Inflammatory macrophage treated with lipopolysaccharide for 4 hours (primary cell): Measurements from ENCODE around the gene PSMC1.
"Not testable (repeated sequence)": the region's sequence is repeated elsewhere in the genome, so short reads cannot be mapped to it uniquely, and the experiment has no call there.

Experiments used
- DNase-seq: peaks from one replicate; pipeline ENCODE4 v3.0.0-alpha.2; 2020

The PSMC1 gene

GRCh38 chr14:90256354-90257131 is at the start of gene PSMC1:
PSMC1 (plus strand) TSS chr14:90256553; CDS start chr14:90256598, 45 bp downstream.
- DNase-seq: peak; percentile 94

DNA sequence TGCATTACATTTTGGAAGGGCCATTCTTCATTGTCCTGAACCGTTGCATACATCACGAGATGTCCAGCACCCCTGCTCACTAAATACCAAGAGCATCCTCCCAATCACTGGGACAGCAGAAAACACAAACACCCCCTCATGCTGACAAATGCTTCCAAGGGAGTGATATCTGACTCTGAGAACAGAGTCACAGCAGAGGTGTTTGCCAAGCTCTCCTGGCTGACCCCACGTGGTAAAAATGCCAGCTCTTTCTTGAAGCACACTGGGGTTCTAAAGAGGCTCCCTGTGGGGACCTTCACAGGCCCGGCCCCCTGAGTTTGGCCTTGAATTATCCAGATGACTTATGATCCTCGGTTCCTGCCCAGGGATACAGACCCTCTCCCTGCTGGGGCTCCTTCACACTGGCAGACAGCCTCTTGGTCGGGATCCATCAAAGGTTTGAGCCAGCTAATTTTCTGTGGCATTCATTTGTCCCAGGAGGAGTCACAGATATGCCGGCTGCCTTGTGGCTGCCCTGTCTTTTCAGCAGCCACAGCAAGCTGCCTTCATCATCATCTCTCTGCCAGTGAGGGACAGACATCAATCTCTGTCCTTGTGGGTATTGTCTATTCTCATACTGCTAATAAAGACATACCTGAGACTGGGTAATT is 43.1 kb upstream of the PSMC1 start:
- DNase-seq: no peak

- DNase-seq: no peak
These were observed 27.9 kb upstream of the PSMC1 start for GRCh38 chr14:90228478-90228877.

DNA sequence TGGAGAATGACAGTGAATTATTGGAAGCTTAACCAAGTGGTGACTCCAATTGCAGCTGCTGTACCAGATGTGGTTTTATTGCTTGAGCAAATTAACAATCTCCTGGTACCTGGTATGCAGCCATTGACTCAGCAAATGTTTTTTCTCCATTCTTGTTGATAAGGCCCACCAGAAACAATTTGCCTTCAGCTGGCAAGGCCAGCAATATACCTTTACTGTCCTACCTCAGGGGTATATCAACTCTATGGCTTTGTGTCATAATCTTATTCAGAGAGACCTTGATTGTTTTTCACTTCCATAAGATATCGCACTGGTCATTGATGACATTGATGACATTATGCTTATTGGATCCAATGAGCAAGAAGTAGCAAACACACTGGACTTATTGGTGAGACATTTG is 26.4 kb upstream of the PSMC1 start:
- DNase-seq: not testable (repeated sequence)

DNA sequence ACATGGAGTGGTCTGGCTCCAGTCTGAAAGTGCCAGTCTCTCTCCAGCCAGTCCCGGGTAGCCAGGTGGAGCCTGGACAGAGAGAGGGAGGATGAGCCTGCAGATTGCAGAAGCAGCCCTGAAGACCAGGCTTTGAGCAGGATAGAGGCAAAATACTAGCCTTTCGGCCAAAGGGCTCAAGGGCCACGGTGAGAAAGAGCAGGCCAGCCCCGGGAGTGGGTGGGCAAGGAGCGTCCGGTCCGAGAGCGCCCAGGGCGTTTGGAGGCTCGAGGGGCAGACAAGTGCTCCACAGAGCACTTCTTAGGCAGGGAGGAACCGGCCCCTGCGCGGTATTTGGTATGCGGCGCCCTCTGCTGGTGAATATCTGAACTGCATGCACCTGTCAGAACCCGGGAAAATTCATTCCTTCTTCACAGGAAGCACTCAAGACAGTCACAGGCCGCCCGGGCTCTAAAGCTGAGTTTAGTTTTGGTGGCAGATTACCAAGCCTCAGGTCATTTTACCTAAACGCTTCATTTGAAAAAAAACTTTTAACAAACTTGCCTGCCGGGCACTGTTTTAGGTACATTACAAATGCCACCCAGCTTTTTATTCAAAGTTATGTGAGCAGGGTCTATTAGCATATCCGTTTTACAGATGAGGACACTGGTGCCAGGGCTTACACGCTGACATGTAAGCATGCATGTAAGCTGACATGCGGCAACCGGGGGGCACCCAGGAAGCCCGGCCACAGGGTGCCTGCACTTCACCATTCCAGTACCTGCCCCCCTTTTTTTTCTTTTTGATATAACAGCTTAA is 21.0 kb upstream of the PSMC1 start:
- peak; percentile 53 for DNase-seq

DNA sequence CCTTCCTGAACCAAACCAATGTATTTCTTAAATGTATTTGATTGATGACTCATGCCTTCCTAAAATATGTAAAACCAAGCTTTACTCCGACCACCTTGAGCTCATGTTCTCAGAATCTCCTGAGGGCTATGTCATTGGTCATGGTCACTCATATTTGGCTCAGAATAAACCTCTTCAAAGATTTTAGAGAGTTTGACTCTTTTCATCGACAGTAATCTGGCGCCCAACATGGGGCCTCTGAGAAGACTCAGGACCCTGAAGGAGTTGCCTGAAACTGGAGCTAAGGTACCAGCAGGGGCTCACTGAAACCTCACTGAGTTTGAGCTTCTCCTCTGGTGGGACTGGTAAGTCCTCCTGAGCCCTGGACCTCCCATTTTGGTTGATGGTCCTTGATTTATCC is 17.2 kb upstream of the PSMC1 start:
- DNase-seq: no peak

DNA sequence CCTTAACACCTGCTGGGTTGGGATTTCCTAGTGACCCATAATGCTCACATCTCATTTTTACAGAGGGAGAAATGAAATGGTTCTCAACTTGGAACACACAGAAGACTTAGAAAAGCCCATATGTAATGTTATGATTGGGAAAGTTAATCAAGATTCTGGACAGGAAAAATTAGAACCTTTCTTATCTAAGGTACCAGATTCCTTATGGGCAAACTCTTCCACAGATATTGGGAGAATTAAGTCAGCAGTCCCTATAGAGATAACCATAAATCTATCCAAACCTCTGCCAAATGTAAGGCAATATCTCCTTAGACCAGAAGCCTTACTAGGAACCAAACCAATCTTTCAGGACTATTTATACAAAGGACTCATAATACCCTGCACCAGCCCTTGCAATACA is 13.9 kb upstream of the PSMC1 start:
- DNase-seq: no peak

DNA sequence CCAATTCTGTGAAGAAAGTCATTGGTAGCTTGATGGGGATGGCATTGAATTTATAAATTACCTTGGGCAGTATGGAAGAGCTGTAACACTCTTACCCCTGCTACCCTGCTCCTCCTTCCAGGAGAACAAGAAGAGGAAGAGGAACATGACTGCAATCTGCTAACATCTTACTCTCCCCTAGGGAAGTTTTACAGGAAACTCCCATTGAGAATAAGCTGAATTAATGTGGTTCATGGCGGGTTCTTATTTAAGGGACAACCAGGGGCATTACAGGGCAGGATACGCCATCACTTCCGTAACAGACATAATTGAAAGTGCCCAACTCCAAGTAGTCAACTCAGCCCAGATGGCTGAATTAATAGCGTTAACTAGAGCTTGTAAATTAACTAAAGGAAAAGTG is 9.4 kb upstream of the PSMC1 start:
- DNase-seq: no peak

- not testable (repeated sequence) for DNase-seq
These were observed 8.9 kb upstream of the PSMC1 start for GRCh38 chr14:90247441-90247840.

DNA sequence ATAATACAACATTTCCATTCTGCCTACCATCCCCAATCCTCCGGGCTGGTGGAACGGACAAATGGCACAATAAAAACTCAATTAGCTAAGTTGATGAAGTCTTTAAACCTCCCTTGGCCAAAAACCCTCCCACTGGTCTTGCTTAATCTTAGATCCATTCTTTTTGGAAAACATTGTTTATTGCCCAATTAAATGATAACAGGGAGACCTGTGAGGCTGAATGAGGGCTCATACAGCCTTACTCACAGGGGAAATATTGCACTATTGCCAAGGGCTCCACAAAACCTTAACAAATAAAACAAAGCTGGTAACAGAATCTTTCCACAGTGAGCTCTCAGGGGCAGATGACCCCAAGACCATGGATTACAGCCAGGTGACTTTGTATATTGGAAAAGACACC is 7.8 kb upstream of the PSMC1 start:
- DNase-seq: no peak

DNA sequence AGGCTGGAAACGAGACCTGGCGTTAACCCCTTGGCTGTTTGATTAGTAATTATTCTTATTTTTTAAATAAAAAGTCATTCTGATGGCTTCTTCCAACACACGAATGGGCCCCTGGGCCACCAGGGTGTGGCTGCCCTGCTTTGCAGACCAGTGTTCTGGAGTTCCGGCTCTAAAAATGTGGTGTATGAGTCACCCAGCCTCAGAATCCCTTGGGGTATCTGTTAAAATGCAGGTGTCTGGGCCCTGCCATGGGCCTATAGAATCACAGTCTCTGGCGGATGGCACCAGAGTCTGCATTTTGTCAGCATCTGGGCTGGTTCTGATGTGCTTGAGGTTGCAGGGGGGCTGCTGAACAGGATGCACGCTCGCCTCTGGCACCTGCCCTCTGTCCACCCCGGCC is 2.5 kb upstream of the PSMC1 start:
- no peak for DNase-seq

GRCh38 chr14:90255871-90256270 is 482 bp upstream of the PSMC1 start:
- no peak for DNase-seq

DNA sequence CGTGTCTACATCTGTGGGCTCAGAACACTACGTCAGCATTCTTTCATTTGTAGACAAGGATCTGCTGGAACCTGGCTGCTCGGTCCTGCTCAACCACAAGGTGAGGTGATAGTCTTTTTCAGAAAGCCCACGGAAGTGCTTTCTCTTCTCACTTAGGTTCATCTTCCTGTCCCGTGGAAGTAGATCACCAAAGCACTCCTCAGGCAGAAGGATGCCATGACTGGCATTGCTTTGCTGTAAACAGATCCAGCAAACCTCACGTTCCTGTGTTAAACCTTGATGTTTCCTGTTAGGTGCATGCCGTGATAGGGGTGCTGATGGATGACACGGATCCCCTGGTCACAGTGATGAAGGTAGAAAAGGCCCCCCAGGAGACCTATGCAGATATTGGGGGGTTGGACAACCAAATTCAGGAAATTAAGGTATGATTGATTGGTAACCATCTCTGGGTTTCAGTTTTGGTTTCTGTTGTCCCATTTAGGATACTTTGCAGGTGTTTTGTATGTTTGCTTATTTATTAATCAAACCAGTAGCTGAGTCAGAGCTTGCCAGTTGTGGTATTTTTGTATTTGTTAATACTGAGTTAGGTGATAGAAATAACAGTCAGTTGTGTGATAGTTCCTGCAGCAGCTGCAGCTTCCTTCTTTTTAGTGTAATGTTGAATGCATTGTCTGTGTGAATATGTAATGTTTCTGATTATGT is 7.5 kb downstream of the PSMC1 start:
- DNase-seq: no peak

DNA sequence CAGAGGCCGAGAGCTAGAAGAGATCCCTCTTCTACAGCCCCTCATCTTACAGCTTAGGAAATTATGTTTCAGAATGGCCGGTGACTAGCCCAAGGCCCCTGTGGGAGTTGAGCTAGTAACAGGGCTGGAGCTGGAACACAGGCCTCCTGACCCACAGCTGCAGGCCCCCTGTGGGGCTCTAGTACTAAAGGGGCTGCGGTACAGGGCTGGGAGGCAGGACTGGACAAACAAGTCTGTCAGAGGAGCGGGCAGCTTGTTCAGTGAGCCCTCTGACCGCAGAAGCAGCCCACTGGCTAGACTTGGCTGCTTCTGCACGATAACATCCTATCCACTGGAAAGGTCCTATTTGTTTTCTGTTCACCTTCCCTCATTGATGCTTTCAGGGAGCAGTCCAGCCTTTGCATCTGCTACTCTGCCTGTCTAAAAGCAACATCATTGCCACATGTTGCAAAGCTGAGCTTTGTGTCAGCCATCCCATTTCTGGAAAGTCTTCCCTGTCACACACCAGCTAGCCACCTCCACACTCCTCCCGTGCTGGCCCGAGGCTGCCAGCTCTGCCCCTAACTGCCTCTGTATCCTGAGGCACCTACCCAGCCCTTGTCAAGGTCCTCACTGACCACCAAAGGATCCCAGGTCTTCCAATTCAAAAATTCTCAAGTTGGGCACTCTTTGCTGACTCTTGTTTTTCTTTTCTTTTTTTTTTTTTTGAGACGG is 10.2 kb downstream of the PSMC1 start:
- DNase-seq: no peak

DNA sequence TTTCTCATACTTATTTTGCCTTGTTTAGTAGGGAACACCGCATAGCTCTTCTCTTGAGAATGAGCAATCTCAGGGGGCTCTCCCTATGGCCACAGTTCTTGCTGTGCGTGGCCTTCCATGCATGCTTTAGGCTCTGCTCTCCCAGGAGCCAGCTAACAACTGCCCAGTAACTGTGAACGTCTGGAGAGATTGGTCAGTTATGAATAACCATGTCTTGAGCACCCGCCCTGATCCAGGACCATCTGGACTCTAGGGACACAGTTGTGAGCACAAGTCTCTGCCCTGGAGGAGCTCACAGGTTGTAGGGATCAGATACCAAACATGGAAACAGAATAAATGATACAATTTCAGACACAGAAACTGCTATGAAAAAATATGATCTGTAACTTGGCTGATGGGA is 12.1 kb downstream of the PSMC1 start:
- DNase-seq: no peak

DNA sequence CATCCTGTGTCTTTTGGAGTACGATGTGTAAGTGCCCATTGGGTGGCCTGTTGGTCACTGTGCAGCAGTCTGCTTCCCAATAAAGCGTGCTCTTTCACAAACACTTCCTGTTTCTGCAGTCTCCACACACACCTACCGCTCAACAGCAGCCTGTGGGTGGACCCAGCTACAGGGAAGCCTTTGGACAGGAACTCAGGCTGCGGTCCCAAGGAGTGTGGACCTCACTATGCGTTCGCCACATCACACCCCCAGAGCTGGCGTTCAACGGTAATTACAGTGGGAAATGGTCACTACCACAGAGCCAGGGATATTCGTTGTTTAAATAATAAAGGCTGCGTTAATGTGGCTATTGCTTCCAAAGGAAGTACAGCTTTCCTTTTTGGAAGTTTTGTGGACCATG is 16.2 kb downstream of the PSMC1 start:
- peak; percentile 76 for DNase-seq

- no peak for DNase-seq
These were observed 17.2 kb downstream of the PSMC1 start for GRCh38 chr14:90273532-90273931.

DNA sequence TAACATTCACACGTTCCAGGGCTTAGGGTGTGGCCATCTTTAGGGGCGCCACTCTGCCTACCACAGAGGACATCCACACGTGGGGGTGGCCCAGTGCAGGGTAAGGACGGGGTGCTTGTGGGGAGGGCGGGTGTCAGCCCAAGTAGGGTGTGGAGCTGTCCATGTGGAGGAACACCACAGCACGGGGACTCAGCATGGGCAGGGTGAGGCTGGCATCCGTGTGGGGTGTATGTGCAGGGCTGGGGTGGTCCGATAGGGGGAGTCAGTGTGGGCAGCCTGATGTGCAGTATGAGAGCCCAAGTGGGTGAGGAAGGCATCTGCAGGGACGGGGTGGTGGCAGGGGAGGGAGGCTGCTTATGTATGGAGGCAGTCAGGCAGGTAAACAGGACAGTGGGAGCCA is 17.7 kb downstream of the PSMC1 start:
- DNase-seq: no peak

- peak; percentile 91 for DNase-seq
These were observed 18.6 kb downstream of the PSMC1 start for GRCh38 chr14:90274808-90275457.

DNA sequence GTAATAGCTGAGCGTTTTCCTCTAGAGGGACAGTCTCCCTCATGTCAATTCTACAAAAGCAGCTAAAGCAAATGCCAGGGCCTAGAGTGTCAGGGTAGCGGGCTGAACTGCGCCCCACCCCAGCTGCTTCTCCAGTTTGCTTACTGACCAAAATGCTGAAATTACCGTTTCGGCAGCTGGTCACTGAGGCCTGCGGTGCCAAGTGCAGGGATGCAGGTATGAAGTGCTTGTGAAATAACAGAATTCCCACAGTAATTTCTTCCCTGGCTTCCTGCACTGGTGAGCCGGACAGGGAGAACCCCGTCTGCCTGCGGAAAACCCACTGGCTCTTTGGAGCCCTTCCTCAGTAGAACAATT is 19.1 kb downstream of the PSMC1 start:
- no peak for DNase-seq

DNA sequence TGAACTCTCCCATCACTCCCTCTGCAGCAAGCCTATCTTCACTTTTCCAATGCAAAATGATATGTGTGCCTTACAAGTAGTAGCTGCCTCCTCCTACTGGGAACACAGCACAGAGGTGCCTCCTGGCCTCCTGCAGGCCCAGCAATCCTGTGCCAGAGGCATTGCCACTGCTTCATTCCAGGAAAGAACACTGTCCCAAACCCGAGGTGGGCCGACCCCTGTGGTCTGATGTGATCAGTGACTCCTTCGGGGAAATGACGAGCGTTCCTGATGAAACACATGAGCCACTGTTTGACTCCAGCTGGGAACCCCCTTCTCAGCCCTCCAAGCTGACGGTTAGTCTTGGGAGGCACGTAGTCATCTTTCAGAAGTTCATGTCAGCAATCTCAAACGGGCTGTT is 19.5 kb downstream of the PSMC1 start:
- DNase-seq: peak; percentile 79
